ENCODE data around the gene THSD7A.

GRCh38 chr7:11345621-11346020, 486.4 kb downstream of the THSD7A start:
- TF ChIP-seq HNF4A (conservative IDR thresholded peaks at IDR 0.05): no peak
- no peak for TF ChIP-seq CTCF (IDR thresholded peaks at IDR 0.05; ENCODE audit: low read depth, low read length, missing input control)
- TF ChIP-seq FOXA1 (IDR thresholded peaks at IDR 0.05): no peak
- no peak for TF ChIP-seq ATF3 (IDR thresholded peaks at IDR 0.05)
- no peak for TF ChIP-seq RAD21 (IDR thresholded peaks at IDR 0.05)
- no peak for TF ChIP-seq YY1 (IDR thresholded peaks at IDR 0.05)

All from liver (tissue), 3 donors.